Mesothelial cell of epicardium (in vitro differentiated cells): ENCODE measurements around the gene MFN2. TPM values are rescaled to one million over a fixed set of nuclear protein-coding genes. Genes with fewer than 3 reads are reported as not detected.

Source experiments
- DNase-seq, 2 experiments: peaks; one replicate each; pipeline ENCODE4 v3.0.0; 2021; ENCODE audit warnings: low spot score in 2 of 2; ENCODE audit not compliant: unreplicated experiment in 2 of 2
- H3K27ac Mint-ChIP-seq: 2 replicates; pipeline ENCODE4 v1.8.0; 2021; ENCODE audit warnings: mixed read lengths
- H3K27me3 Mint-ChIP-seq: 2 replicates; pipeline ENCODE4 v1.8.0; 2021; ENCODE audit warnings: low read depth, mixed read lengths
- H3K36me3 Mint-ChIP-seq: 2 replicates; pipeline ENCODE4 v1.8.0; 2021; ENCODE audit warnings: mixed read lengths
- H3K4me1 Mint-ChIP-seq: 2 replicates; pipeline ENCODE4 v1.8.0; 2021; ENCODE audit warnings: mixed read lengths
- H3K4me3 Mint-ChIP-seq: 2 replicates; pipeline ENCODE4 v1.8.0; 2021; ENCODE audit warnings: mild to moderate bottlenecking, moderate library complexity, mixed read lengths
- H3K9me3 Mint-ChIP-seq: 2 replicates; pipeline ENCODE4 v1.8.0; 2021; ENCODE audit warnings: mixed read lengths
- total RNA-seq: library from RNA; stranded (reverse); gene quantifications from 3 replicates; pipeline ENCODE4 v1.2.1, GENCODE V29; 2021
- TF ChIP-seq, protein P1 (sequence below): fragments of 200-600 bp; sonication (generic); IDR thresholded peaks from one replicate; pipeline ENCODE4 v1.5.0; 2021; ENCODE audit warnings: antibody characterized with exemption; ENCODE audit not compliant: unreplicated experiment

The MFN2 gene
- total RNA-seq, 1 donor from 2014 or later, result 53.7 TPM

DNA sequence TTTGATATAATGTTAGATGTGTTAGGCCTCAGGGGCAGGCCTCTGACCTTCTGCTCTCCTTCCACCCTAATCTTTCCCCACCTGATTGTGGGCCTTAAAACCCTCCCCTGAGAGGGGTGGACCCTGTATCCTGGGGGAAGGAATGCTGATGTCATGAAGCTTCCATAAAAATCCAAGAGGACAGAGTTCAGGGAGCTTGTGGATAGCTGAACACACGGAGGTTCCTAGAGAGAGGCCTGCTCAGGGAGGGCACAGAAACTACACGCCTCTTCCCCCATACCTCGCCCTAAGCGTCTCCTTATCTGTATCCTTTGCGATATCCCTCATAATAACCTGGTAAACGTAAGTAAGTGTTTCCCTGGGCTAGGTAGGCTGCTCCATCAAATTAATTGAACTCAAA is 4.3 kb downstream of the MFN2 start:
- Mint-ChIP-seq H3K4me1 (peaks cover 25% of the 10 kb centered on the region), H3K27me3 (no peaks in the 10 kb centered on the region), H3K27ac (no peak overlapping the region), H3K9me3 (no peaks in the 10 kb centered on the region), H3K36me3 (peaks cover 13% of the 10 kb centered on the region), H3K4me3 (no peak overlapping the region)
- DNase-seq, result no peak
- TF ChIP-seq, protein P1, sequence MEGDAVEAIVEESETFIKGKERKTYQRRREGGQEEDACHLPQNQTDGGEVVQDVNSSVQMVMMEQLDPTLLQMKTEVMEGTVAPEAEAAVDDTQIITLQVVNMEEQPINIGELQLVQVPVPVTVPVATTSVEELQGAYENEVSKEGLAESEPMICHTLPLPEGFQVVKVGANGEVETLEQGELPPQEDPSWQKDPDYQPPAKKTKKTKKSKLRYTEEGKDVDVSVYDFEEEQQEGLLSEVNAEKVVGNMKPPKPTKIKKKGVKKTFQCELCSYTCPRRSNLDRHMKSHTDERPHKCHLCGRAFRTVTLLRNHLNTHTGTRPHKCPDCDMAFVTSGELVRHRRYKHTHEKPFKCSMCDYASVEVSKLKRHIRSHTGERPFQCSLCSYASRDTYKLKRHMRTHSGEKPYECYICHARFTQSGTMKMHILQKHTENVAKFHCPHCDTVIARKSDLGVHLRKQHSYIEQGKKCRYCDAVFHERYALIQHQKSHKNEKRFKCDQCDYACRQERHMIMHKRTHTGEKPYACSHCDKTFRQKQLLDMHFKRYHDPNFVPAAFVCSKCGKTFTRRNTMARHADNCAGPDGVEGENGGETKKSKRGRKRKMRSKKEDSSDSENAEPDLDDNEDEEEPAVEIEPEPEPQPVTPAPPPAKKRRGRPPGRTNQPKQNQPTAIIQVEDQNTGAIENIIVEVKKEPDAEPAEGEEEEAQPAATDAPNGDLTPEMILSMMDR, result no peak

DNA sequence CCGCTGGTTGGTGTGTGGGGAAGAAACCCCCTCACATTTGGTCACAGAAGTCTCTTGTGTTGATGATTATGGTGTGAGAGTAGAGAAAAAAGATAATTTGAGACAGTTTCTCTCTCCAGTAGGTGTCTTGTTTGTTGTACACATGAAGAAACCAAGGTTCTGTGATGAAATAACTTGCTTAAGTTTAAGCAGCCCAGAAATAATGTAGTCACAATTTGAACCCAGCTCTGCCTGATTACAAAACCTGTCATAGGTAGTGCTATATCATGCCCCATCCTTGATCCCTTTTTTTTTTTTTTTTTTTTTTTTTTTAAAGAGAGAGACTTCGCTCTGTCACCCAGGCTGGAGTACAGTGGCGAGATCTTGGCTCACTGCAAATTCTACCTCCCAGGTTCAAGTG is 4.9 kb downstream of the MFN2 start:
- H3K4me1 Mint-ChIP-seq, result peaks cover 22% of the 10 kb centered on the region
- no peaks in the 10 kb centered on the region for H3K9me3 Mint-ChIP-seq
- H3K27ac Mint-ChIP-seq, result no peak overlapping the region
- H3K27me3 Mint-ChIP-seq, result no peaks in the 10 kb centered on the region
- H3K4me3 Mint-ChIP-seq, result no peak overlapping the region
- TF ChIP-seq, protein P1, result no peak
- no peak for DNase-seq
- peaks cover 15% of the 10 kb centered on the region for H3K36me3 Mint-ChIP-seq

DNA sequence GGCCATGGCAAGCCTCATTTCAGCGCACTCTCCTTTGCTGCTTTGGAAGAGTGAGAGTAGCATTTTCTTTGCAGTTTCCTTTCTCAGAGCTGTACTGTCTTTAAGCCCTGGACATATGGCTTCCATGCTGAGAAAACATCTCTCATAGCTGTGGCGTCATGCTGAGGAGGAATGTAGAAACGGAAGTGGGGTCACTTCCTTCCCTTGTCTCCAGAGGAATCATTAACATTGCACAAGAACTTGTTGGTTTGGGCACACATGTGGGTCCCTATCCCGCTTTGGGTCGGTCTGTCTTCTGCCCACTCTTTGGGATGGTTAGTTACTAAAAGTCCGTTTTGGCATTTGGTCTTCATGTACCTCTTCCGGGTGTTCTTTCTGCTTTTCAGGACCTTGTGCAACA is 5.6 kb downstream of the MFN2 start:
- TF ChIP-seq, protein P1, result no peak
- Mint-ChIP-seq H3K27ac (no peak overlapping the region), H3K4me3 (no peak overlapping the region), H3K27me3 (no peaks in the 10 kb centered on the region), H3K4me1 (peaks cover 20% of the 10 kb centered on the region), H3K36me3 (peaks cover 20% of the 10 kb centered on the region), H3K9me3 (no peaks in the 10 kb centered on the region)
- no peak for DNase-seq

DNA sequence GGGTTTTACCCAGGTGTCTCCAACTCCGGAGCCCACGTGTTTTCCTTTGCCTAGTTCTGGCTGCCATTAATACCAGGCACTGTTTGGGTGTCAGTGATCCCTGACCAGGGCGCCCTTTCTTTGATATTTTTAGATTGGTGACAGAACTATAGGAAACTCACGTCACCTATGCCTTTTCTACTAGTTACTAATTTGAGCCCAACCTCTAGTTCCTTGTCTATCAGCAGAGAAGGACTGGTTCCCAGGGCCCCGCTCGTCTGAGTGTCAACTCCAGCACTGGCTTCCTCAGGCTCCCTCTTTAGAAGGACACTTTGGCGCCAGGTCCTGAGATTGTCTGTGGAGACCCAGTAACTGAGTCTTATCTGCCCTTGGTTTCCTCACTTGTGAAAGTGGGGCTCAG is 9.4 kb downstream of the MFN2 start:
- Mint-ChIP-seq H3K27me3 (no peaks in the 10 kb centered on the region), H3K27ac (no peak overlapping the region), H3K9me3 (no peaks in the 10 kb centered on the region), H3K36me3 (peaks cover 33% of the 10 kb centered on the region), H3K4me3 (no peak overlapping the region), H3K4me1 (no peaks in the 10 kb centered on the region)
- no peak for DNase-seq
- TF ChIP-seq, protein P1, result no peak

DNA sequence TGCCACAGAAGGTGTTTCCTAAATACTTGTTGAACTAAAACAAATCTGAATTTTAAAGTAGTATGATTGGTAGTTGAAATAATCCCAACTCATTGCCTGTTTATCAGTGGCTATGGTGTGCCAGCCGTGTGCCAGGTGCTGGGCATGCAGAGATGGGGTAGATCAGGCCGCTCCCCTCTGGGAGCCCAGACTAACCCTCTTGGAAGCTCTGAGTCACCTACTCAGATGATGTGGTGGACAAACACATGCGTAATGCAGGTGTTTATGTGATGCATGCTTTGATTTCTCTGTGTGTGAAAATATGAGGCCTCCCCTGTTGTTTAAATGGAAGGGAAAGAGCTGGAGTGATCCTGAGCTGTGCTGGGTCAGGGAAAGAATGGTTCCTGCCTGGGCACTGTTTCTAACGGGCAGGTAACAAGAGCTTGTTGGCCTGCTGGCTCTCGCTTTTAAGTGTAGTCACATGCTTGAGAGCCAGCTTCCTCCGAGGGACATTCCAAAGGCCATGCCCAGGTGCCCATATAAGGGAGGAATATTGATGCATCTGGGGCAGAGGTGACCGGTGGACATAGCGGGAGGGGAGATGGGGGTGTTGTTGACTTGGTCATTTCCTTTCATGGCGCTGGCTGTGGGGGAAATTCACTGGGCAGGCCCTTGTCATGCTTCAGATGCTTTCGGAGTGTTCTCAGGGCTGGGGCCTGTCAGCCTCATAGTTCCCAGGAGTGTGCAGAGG is 10.2 kb downstream of the MFN2 start:
- peaks cover 34% of the 10 kb centered on the region for H3K36me3 Mint-ChIP-seq
- H3K27me3 Mint-ChIP-seq, result no peaks in the 10 kb centered on the region
- H3K9me3 Mint-ChIP-seq, result no peaks in the 10 kb centered on the region
- DNase-seq, result no peak
- H3K4me1 Mint-ChIP-seq, result no peaks in the 10 kb centered on the region
- H3K27ac Mint-ChIP-seq, result no peak overlapping the region
- H3K4me3 Mint-ChIP-seq, result no peak overlapping the region
- TF ChIP-seq, protein P1, result no peak
